H9 (cell line): Measurements from ENCODE around the gene KRT13. TPM values are rescaled to one million over a fixed set of nuclear protein-coding genes. Genes with fewer than 3 reads are reported as not detected.

ENCODE experiments used
- DNase-seq: peaks from one replicate; pipeline ENCODE4 v3.0.0-alpha.2; 2017
- H2AFZ ChIP-seq: one replicate; pipeline ENCODE4 v1.6.1; 2013; ENCODE audit warnings: mild to moderate bottlenecking, low read length, control low read depth, moderate library complexity
- H2AK5ac ChIP-seq: 2 replicates; pipeline ENCODE4 v1.6.1; 2013; ENCODE audit warnings: low read length, control low read depth, mixed read lengths; ENCODE audit not compliant: insufficient read length
- H2BK120ac ChIP-seq: one replicate; pipeline ENCODE4 v1.6.1; 2013; ENCODE audit warnings: low read depth, mild to moderate bottlenecking, low read length, control low read depth, inconsistent platforms; ENCODE audit not compliant: poor library complexity, severe bottlenecking
- H2BK12ac ChIP-seq: 2 replicates; pipeline ENCODE4 v1.6.1; 2013; ENCODE audit warnings: low read length, control low read depth, mixed read lengths, low read depth; ENCODE audit not compliant: insufficient read length
- H2BK15ac ChIP-seq: 2 replicates; pipeline ENCODE4 v1.6.1; 2013; ENCODE audit warnings: low read depth, low read length, control low read depth
- H2BK20ac ChIP-seq: one replicate; pipeline ENCODE4 v1.6.1; 2013; ENCODE audit warnings: low read depth, mild to moderate bottlenecking, low read length, control low read depth, inconsistent platforms; ENCODE audit not compliant: poor library complexity, severe bottlenecking
- H2BK5ac ChIP-seq: 2 replicates; pipeline ENCODE4 v1.6.1; 2013; ENCODE audit warnings: low read length, control low read depth, mixed read lengths; ENCODE audit not compliant: insufficient read length
- H3K14ac ChIP-seq: 2 replicates; pipeline ENCODE4 v1.6.1; 2013; ENCODE audit warnings: low read length, control low read depth; ENCODE audit not compliant: insufficient read depth
- H3K18ac ChIP-seq: 2 replicates; pipeline ENCODE4 v1.6.1; 2013; ENCODE audit warnings: low read depth, mild to moderate bottlenecking, mixed read lengths, low read length, control low read depth; ENCODE audit not compliant: insufficient read length
- H3K23ac ChIP-seq: 2 replicates; pipeline ENCODE4 v1.6.1; 2013; ENCODE audit warnings: low read length, control low read depth, mixed read lengths, low read depth; ENCODE audit not compliant: insufficient read length
- H3K23me2 ChIP-seq: 2 replicates; pipeline ENCODE4 v1.6.1; 2013; ENCODE audit warnings: low read depth, mild to moderate bottlenecking, mixed read lengths, low read length, control low read depth; ENCODE audit not compliant: insufficient read length, poor library complexity, severe bottlenecking
- H3K27ac ChIP-seq: 2 replicates; pipeline ENCODE4 v1.5.1; 2013; ENCODE audit warnings: low read length, control low read depth, mixed read lengths, low read depth; ENCODE audit not compliant: insufficient read length
- H3K27me3 ChIP-seq: 2 replicates; pipeline ENCODE4 v1.6.1; 2013; ENCODE audit warnings: low read length, control low read depth, inconsistent platforms; ENCODE audit not compliant: insufficient read depth
- H3K4ac ChIP-seq: 2 replicates; pipeline ENCODE4 v1.6.1; 2013; ENCODE audit warnings: low read depth, mild to moderate bottlenecking, control low read depth, inconsistent platforms, low read length, moderate library complexity
- H3K4me1 ChIP-seq: 2 replicates; pipeline ENCODE4 v1.6.1; 2013; ENCODE audit warnings: low read length, control low read depth, inconsistent platforms; ENCODE audit not compliant: insufficient read depth
- H3K4me2 ChIP-seq: 2 replicates; pipeline ENCODE4 v1.6.1; 2013; ENCODE audit warnings: low read length, control low read depth, mixed read lengths; ENCODE audit not compliant: insufficient read length, insufficient read depth
- H3K56ac ChIP-seq: 2 replicates; pipeline ENCODE4 v1.6.1; 2013; ENCODE audit warnings: low read depth, mild to moderate bottlenecking, mixed read lengths, low read length, control low read depth; ENCODE audit not compliant: insufficient read length
- H3K79me1 ChIP-seq: 2 replicates; pipeline ENCODE4 v1.6.1; 2013; ENCODE audit warnings: low read depth, mild to moderate bottlenecking, moderate library complexity, low read length, control low read depth, inconsistent platforms; ENCODE audit not compliant: insufficient read depth, poor library complexity, severe bottlenecking
- H3K79me2 ChIP-seq: 2 replicates; pipeline ENCODE4 v1.6.1; 2013; ENCODE audit warnings: low read length, control low read depth, inconsistent platforms; ENCODE audit not compliant: insufficient read depth
- H3K9ac ChIP-seq: 2 replicates; pipeline ENCODE4 v1.6.1; 2013; ENCODE audit warnings: low read length, control low read depth, mixed read lengths; ENCODE audit not compliant: insufficient read length; ENCODE audit errors: extremely low read depth
- H3K9me3 ChIP-seq: one replicate; pipeline ENCODE4 v1.6.1; 2013; ENCODE audit warnings: low read depth, low read length, inconsistent platforms; ENCODE audit not compliant: control insufficient read depth
- H3T11ph ChIP-seq: one replicate; pipeline ENCODE4 v1.6.1; 2013; ENCODE audit warnings: mild to moderate bottlenecking, low read length, control low read depth, inconsistent platforms
- H4K20me1 ChIP-seq: one replicate; pipeline ENCODE4 v1.6.1; 2013; ENCODE audit not compliant: control insufficient read depth, insufficient read length, insufficient read depth
- H4K5ac ChIP-seq: 2 replicates; pipeline ENCODE4 v1.6.1; 2013; ENCODE audit warnings: low read depth, mild to moderate bottlenecking, mixed read lengths, low read length, control low read depth; ENCODE audit not compliant: insufficient read length
- H4K8ac ChIP-seq: replicated peaks from 2 replicates; pipeline ENCODE4 v1.6.1; 2013; ENCODE audit warnings: low read length, control low read depth, mixed read lengths, low read depth; ENCODE audit not compliant: insufficient read length
- H4K91ac ChIP-seq: 2 replicates; pipeline ENCODE4 v1.6.1; 2013; ENCODE audit warnings: low read depth, mild to moderate bottlenecking, moderate library complexity, mixed read lengths, low read length, control low read depth; ENCODE audit not compliant: insufficient read length
- H3K27ac Mint-ChIP-seq, 3 experiments: 2 replicates in 2 of 3; 3 replicates in 1 of 3; pipeline ENCODE4 v1.8.0; 2020 to 2021; ENCODE audit warnings: mixed read lengths in 3 of 3, mild to moderate bottlenecking in 1 of 3, moderate library complexity in 1 of 3
- H3K27me3 Mint-ChIP-seq: 2 replicates; pipeline ENCODE4 v1.8.0; 2021; ENCODE audit warnings: low read depth, mild to moderate bottlenecking, moderate library complexity, mixed read lengths
- H3K36me3 Mint-ChIP-seq, 3 experiments: 2 replicates in 2 of 3; 3 replicates in 1 of 3; pipeline ENCODE4 v1.8.0; 2020 to 2021; ENCODE audit warnings: low read depth in 3 of 3, mixed read lengths in 3 of 3; ENCODE audit not compliant: insufficient read depth in 1 of 3
- H3K4me1 Mint-ChIP-seq, 2 experiments: 2 replicates each; pipeline ENCODE4 v1.8.0; 2020; ENCODE audit warnings: mixed read lengths in 2 of 2
- H3K4me3 Mint-ChIP-seq, 2 experiments: 2 replicates in 1 of 2; 3 replicates in 1 of 2; pipeline ENCODE4 v1.8.0; 2020 to 2021; ENCODE audit warnings: mild to moderate bottlenecking in 2 of 2, mixed read lengths in 2 of 2, moderate library complexity in 1 of 2
- H3K9me3 Mint-ChIP-seq, 2 experiments: 2 replicates in 1 of 2; 3 replicates in 1 of 2; pipeline ENCODE4 v1.8.0; 2020; ENCODE audit warnings: mild to moderate bottlenecking in 2 of 2, mixed read lengths in 2 of 2, moderate library complexity in 1 of 2
- CTCF ChIP-seq: fragments of 200-600 bp; sonication (generic); conservative IDR thresholded peaks from 3 replicates; pipeline ENCODE4 v1.8.0; 2021; ENCODE audit warnings: antibody characterized with exemption, mild to moderate bottlenecking
- WGBS: extraction: QIAGEN DNeasy Blood & Tissue Kit; methylation state at CpG from one replicate; pipeline ENCODE4 v1.1.7; 2013; ENCODE audit warnings: missing lambda C conversion rate, low lambda C conversion rate, mixed read lengths; ENCODE audit not compliant: insufficient read length; ENCODE audit errors: extremely low coverage; 5-methylcytosine and 5-hydroxymethylcytosine counted together
- total RNA-seq: library from RNA; stranded (reverse); gene quantifications from 2 replicates; pipeline ENCODE4 v1.2.1, GENCODE V29; 2021

The KRT13 gene
- total RNA-seq, 1 experiment from 2014 or later: not detected

GRCh38 chr17:41498276-41498675 lies 7.1 kb downstream of the KRT13 start:
- no peak overlapping the region for H3K4me2 ChIP-seq
- Mint-ChIP-seq H3K4me1 (peaks cover 39 to 43% of the 10 kb centered on the region in 2 experiments), H3K27ac (no peak overlapping the region; a peak in 1 of 7 replicates), H3K27me3 (peaks cover 11% of the 10 kb centered on the region), H3K4me3 (no peak overlapping the region), H3K36me3 (no peaks in the 10 kb centered on the region), H3K9me3 (no peaks in the 10 kb centered on the region)
- H3K4me1 ChIP-seq: peaks cover 3% of the 10 kb centered on the region; the same call in 1 of the 2 replicates
- TF ChIP-seq CTCF: no peak
- H3K23ac ChIP-seq: no peak overlapping the region
- no peaks in the 10 kb centered on the region for H3K9me3 ChIP-seq
- H3K4ac ChIP-seq: no peak overlapping the region
- no peak overlapping the region for H2BK20ac ChIP-seq
- H3K27me3 ChIP-seq: no peaks in the 10 kb centered on the region
- H2BK12ac ChIP-seq: no peak overlapping the region
- no peak overlapping the region for H3T11ph ChIP-seq
- H3K18ac ChIP-seq: no peak overlapping the region
- no peak overlapping the region for H2BK5ac ChIP-seq
- no peak overlapping the region for H4K5ac ChIP-seq
- no peak overlapping the region for H2BK120ac ChIP-seq
- H2BK15ac ChIP-seq: no peak overlapping the region
- H2AK5ac ChIP-seq: no peak overlapping the region
- DNase-seq: no peak
- no peak overlapping the region for H3K9ac ChIP-seq
- H3K27ac ChIP-seq: no peak overlapping the region
- no peak overlapping the region for H4K91ac ChIP-seq
- WGBS: no CpG with 5 or more reads among the region's 6 CpGs
- H3K14ac ChIP-seq: no peak overlapping the region
- no peaks in the 10 kb centered on the region for H3K79me2 ChIP-seq
- H2AFZ ChIP-seq: no peak overlapping the region
- no peaks in the 10 kb centered on the region for H4K20me1 ChIP-seq
- H3K79me1 ChIP-seq: no peaks in the 10 kb centered on the region
- no peak overlapping the region for H3K56ac ChIP-seq
- no peak overlapping the region for H4K8ac ChIP-seq
- no peaks in the 10 kb centered on the region for H3K23me2 ChIP-seq
